ENCODE measurements around the gene ZFAND2A.
"Not testable (repeated sequence)": the region's sequence is repeated elsewhere in the genome, so short reads cannot be mapped to it uniquely, and the experiment has no call there.

ZFAND2A gene

GRCh38 chr7:1169409-1170368 is 9.7 kb upstream of the ZFAND2A start:
- Mint-ChIP-seq H3K4me1 (peaks cover 11% of the 10 kb centered on the region), H3K27ac (peak overlapping the region; percentile 82), H3K27me3 (no peaks in the 10 kb centered on the region), H3K36me3 (no peaks in the 10 kb centered on the region), H3K4me3 (peak overlapping the region; percentile 90), H3K9me3 (no peaks in the 10 kb centered on the region)
- ATAC-seq (ENCODE audit: low read depth) (peak; percentile 99), DNase-seq (ENCODE audit: low spot score in 2 of 2) (peak; percentile 94 to 95)

DNA sequence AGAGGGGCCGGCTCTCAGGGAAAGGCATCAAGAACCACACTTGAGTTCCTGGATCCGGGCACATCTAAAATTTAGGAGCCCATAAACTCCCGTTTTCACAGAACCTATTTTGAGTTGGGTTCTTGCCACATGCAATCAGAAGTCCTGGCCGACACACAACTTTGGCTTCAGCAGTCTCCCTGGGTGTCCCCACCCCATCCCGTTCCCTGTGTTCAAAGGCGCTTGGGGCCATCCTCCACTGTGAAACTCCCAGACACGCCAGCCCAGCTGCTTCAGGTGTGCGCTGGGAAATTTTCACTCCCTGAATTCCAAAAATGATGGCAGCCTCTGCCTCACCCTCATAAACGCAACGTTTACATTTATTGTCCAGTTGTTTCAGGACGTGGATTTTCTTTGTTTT is 8.4 kb upstream of the ZFAND2A start:
- no peak for ATAC-seq (ENCODE audit: low read depth)
- H3K9me3 Mint-ChIP-seq: no peaks in the 10 kb centered on the region
- H3K27me3 Mint-ChIP-seq: no peaks in the 10 kb centered on the region
- no peak overlapping the region for H3K27ac Mint-ChIP-seq
- no peak for DNase-seq (ENCODE audit: low spot score in 2 of 2)
- peaks cover 11% of the 10 kb centered on the region for H3K4me1 Mint-ChIP-seq
- H3K36me3 Mint-ChIP-seq: no peaks in the 10 kb centered on the region
- H3K4me3 Mint-ChIP-seq: no peak overlapping the region

DNA sequence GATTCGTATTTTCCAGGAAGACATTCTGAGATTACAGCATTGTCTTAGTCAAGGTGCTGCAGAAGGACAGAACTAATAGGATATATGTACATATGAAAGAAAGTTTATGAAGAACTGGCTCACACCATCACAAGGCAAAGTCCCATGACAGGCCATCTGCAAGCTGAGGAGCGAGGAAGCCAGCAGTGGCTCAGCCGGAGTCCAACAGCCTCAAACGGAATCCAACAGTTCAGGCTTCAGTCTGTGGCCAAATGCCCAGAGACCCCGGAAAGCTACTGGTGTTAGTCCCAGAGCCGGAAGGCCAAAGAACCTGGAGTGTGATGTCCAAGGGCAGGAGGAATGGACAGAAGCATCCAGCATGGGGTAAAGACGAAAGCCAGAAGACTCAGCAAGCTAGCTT is 4.4 kb upstream of the ZFAND2A start:
- Mint-ChIP-seq H3K27ac (peak overlapping the region; percentile 49), H3K4me1 (peaks cover 9% of the 10 kb centered on the region), H3K36me3 (no peaks in the 10 kb centered on the region), H3K9me3 (no peaks in the 10 kb centered on the region), H3K4me3 (no peak overlapping the region), H3K27me3 (no peaks in the 10 kb centered on the region)
- no peak for ATAC-seq (ENCODE audit: low read depth)
- no peak for DNase-seq (ENCODE audit: low spot score in 2 of 2)

DNA sequence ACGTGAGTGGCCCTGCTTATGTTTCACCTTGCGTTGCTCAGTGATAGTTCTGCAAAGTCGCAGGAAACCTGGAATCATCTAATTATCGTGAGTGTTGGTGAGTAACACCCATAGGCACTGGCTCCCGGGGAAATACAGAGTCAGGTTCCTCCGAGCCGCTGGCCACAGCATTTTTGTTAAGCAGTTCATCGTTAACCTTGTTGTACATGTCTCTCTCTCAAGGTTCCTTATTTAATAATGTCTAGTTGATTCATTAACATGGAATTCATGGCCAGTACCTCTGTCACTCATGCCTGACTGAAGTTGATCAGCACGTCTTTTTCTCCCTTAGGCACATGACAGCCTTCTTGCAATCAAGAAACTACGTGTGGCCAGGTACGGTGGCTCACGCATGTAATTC is 3.1 kb upstream of the ZFAND2A start:
- Mint-ChIP-seq H3K27ac (no peak overlapping the region), H3K4me3 (no peak overlapping the region), H3K4me1 (peaks cover 15% of the 10 kb centered on the region), H3K36me3 (no peaks in the 10 kb centered on the region), H3K27me3 (no peaks in the 10 kb centered on the region), H3K9me3 (no peaks in the 10 kb centered on the region)
- ATAC-seq (ENCODE audit: low read depth) (no peak), DNase-seq (ENCODE audit: low spot score in 2 of 2) (no peak)

DNA sequence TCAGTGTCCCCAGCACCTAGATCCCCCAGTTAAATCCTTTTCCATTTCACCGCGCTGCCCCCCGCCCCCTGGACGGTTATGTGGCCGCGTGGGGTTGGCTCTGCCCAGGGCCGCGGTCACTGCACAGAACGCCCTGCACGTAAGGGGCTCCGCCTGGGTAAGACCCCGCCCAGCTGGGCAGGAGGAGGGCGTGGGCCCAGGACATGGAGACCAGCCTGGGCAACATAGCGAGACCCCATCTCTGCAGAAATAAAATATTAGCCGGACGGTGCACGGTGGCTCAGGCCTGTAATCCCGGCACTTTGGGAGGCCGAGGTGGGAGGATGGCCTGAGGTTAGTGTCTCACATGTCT is 650 bp upstream of the ZFAND2A start:
- no peaks in the 10 kb centered on the region for H3K36me3 Mint-ChIP-seq
- DNase-seq (ENCODE audit: low spot score in 2 of 2): no peak
- ATAC-seq (ENCODE audit: low read depth): no peak
- H3K4me3 Mint-ChIP-seq: peak overlapping the region; percentile 87
- no peaks in the 10 kb centered on the region for H3K9me3 Mint-ChIP-seq
- H3K27me3 Mint-ChIP-seq: no peaks in the 10 kb centered on the region
- peak overlapping the region; percentile 90 for H3K27ac Mint-ChIP-seq
- H3K4me1 Mint-ChIP-seq: peaks cover 17% of the 10 kb centered on the region

DNA sequence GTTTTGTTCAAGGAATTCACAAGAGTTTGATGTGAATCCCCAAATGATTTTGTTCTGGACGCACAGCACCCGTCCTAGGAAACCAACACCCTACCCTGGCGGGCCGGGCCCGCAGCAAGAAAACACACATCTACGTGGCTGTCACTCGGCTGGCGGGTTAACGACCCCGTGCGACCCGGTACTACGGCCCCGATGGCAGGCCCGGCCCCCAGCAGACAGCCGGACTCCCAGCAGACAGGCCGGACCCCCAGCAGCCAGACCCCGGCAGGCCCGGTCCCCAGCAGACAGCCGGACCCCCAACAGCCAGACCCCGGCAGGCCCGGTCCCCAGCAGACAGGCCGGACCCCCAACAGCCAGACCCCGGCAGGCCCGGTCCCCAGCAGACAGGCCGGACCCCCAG is 765 bp downstream of the ZFAND2A start:
- Mint-ChIP-seq H3K4me1 (peaks cover 17% of the 10 kb centered on the region), H3K27ac (peak overlapping the region; percentile 78), H3K4me3 (peak overlapping the region; percentile 83)
- ATAC-seq (ENCODE audit: low read depth); H3K36me3 Mint-ChIP-seq; H3K9me3 Mint-ChIP-seq; H3K27me3 Mint-ChIP-seq; DNase-seq (ENCODE audit: low spot score in 2 of 2): not testable (repeated sequence)

DNA sequence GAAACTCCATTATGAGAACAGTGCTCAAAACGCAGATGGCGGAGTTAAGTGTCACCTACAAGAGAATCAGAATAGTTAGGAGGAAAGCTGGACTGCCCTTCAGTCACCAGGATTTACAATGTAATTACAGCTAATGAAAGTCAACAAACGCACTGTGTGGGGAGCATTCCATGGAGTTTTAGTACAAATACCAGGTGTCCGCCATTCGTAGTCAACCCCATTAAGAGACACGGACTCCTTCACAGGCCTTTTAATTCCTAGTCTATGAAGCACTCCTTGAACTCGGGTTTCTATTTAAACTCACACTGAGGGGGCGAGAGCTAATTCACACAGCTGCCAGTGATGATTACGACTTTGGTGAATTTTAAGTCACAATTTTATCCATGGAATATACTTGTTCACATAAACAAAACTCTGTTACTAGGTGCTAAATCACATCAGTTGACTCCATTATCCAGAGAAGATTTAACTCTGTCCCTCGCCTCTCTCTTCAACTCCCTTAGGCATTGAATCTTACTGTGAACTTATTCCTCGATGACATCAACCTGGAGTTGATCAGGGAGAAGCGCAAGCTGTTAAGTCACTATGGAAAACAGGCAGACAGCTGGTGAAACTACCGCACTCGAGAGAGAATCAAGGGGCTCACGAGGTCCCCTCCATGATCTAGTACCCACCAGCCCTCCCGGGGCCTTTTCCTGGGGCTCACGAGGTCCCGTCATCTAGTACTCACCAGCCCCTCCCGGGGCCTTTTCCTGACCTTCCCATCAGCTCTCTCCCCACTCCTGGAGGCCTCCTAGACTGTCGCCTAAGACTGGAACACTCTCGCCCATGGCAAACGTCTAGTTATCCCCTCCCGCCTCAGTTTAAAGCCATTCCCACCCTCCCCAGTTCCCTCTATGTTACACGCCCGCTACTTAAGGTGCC is 1.5 kb downstream of the ZFAND2A start:
- Mint-ChIP-seq H3K27ac (peak overlapping the region; percentile 78), H3K9me3 (no peaks in the 10 kb centered on the region), H3K4me1 (peaks cover 17% of the 10 kb centered on the region), H3K27me3 (no peaks in the 10 kb centered on the region), H3K4me3 (peak overlapping the region; percentile 83), H3K36me3 (peaks cover 9% of the 10 kb centered on the region)
- DNase-seq (ENCODE audit: low spot score in 2 of 2) (no peak), ATAC-seq (ENCODE audit: low read depth) (no peak)

GRCh38 chr7:1156782-1157535 is 3.0 kb downstream of the ZFAND2A start:
- no peaks in the 10 kb centered on the region for H3K9me3 Mint-ChIP-seq
- peaks cover 18% of the 10 kb centered on the region for H3K4me1 Mint-ChIP-seq
- no peaks in the 10 kb centered on the region for H3K27me3 Mint-ChIP-seq
- peak overlapping the region; percentile 78 for H3K27ac Mint-ChIP-seq
- DNase-seq (ENCODE audit: low spot score in 2 of 2): no peak
- peaks cover 18% of the 10 kb centered on the region for H3K36me3 Mint-ChIP-seq
- no peak overlapping the region for H3K4me3 Mint-ChIP-seq
- ATAC-seq (ENCODE audit: low read depth): no peak

GRCh38 chr7:1155818-1156781 is 3.9 kb downstream of the ZFAND2A start:
- not testable (repeated sequence) for DNase-seq (ENCODE audit: low spot score in 2 of 2); H3K4me3 Mint-ChIP-seq; ATAC-seq (ENCODE audit: low read depth); H3K9me3 Mint-ChIP-seq; H3K27me3 Mint-ChIP-seq
- H3K4me1 Mint-ChIP-seq: peaks cover 17% of the 10 kb centered on the region
- peaks cover 22% of the 10 kb centered on the region for H3K36me3 Mint-ChIP-seq
- H3K27ac Mint-ChIP-seq: peak overlapping the region; percentile 78

DNA sequence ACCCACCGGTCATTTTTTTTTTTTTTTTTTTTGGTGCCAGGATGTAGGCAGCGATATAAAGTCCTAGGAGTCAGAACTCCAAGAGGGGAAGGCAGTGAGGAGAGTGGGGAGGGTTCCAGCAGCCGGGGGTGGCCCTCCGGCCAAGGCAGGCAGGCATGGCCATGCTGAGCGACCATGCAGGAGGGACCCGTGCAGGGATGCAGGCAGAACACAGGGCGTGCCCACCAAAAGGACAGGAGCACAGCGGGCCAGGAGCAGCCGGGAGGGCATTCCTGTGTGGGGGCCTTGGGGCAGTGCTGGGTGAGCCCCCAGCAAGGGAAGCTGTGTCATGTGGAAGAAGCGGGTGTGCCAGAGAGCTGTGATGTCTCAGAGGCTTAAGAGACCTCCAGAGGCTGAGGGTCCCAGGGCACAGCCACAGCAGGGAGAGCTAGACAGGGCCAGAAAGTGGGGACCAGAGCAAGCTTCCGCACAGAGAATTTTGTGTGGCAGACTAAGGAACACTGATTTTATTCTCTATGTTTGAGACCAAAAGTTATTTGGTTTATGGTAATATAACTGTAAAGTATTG is 5.7 kb downstream of the ZFAND2A start:
- DNase-seq (ENCODE audit: low spot score in 2 of 2) (no peak), ATAC-seq (ENCODE audit: low read depth) (no peak)
- Mint-ChIP-seq H3K27ac (no peak overlapping the region), H3K36me3 (peaks cover 22% of the 10 kb centered on the region), H3K4me1 (peaks cover 13% of the 10 kb centered on the region), H3K9me3 (no peaks in the 10 kb centered on the region), H3K27me3 (no peaks in the 10 kb centered on the region), H3K4me3 (no peak overlapping the region)

GRCh38 chr7:1152492-1152891 is 7.5 kb downstream of the ZFAND2A start:
- ATAC-seq (ENCODE audit: low read depth) (no peak), DNase-seq (ENCODE audit: low spot score in 2 of 2) (no peak)
- Mint-ChIP-seq H3K4me1 (peaks cover 2% of the 10 kb centered on the region), H3K27me3 (no peaks in the 10 kb centered on the region), H3K36me3 (peaks cover 22% of the 10 kb centered on the region), H3K4me3 (no peak overlapping the region), H3K9me3 (no peaks in the 10 kb centered on the region), H3K27ac (no peak overlapping the region)

DNA sequence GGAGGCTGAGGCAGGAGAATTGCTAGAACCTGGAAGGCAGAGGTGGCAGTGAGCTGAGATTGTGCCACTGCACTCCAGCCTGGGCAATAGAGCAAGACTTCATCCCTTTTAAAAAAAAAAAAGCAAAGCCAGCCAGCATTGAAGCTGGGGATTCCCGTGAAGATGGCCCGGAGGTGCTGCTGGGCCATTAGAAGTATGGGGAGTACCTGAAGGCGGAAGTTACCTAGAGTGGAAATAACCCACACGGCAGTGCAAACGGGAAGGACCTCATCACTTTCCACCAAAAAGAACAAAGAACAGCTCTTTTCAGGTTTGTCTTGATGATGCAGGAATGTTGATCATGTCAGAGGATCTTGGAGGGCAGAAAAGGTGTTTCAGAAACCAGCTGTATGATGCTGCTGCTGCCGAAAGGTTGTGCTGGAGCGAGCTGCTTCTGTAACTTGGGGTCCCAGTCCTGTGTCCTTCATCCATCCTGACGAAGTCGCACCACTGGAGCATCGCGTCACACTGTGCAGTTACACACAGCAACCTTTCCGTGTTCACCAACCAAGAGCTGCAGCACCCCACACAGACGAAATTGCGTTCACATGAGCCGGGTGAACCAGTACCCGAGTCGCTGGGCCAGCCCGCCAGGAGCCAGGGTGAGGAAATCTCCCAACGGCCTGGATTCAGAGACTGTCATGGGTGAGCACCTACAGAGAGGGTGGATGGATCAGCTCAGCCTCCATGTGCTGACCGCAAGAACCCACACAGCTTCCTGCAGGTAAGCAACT is 8.2 kb downstream of the ZFAND2A start:
- ATAC-seq (ENCODE audit: low read depth) (peak; percentile 86), DNase-seq (ENCODE audit: low spot score in 2 of 2) (no peak)
- H3K27me3 Mint-ChIP-seq: no peaks in the 10 kb centered on the region
- H3K36me3 Mint-ChIP-seq: peaks cover 22% of the 10 kb centered on the region
- no peak overlapping the region for H3K27ac Mint-ChIP-seq
- no peaks in the 10 kb centered on the region for H3K9me3 Mint-ChIP-seq
- H3K4me1 Mint-ChIP-seq: peaks cover 2% of the 10 kb centered on the region
- H3K4me3 Mint-ChIP-seq: no peak overlapping the region
